Loucy (cell line): ENCODE results near the gene TPSB2.
"Not testable (repeated sequence)": the region's sequence is repeated elsewhere in the genome, so short reads cannot be mapped to it uniquely, and the experiment has no call there.

Source experiments
- H2AFZ ChIP-seq: fragments of 200-600 bp; sonication (generic); 2 replicates; pipeline ENCODE4 v1.6.0; 2016; ENCODE audit warnings: antibody characterized with exemption, mild to moderate bottlenecking, low read length, moderate library complexity
- H3F3A ChIP-seq: fragments of 200-600 bp; 2 replicates; pipeline ENCODE4 v1.6.0; 2016; ENCODE audit warnings: antibody characterized with exemption, low read depth, mild to moderate bottlenecking
- H3K27me3 ChIP-seq: fragments of 200-600 bp; sonication (generic); 2 replicates; pipeline ENCODE4 v1.6.1; 2014; ENCODE audit warnings: low read length, mild to moderate bottlenecking; ENCODE audit not compliant: insufficient read depth, poor library complexity, severe bottlenecking
- H3K36me3 ChIP-seq: fragments of 200-600 bp; sonication (generic); 2 replicates; pipeline ENCODE4 v1.6.1; 2016; ENCODE audit warnings: low read length; ENCODE audit not compliant: insufficient read depth
- H3K4me1 ChIP-seq: fragments of 200-600 bp; sonication (generic); 2 replicates; pipeline ENCODE4 v1.5.1; 2014; ENCODE audit warnings: low read length, mild to moderate bottlenecking; ENCODE audit not compliant: insufficient read depth, poor library complexity, severe bottlenecking
- H3K4me2 ChIP-seq: fragments of 200-600 bp; sonication (generic); 2 replicates; pipeline ENCODE4 v1.6.0; 2014; ENCODE audit warnings: antibody characterized with exemption, low read length, low read depth, mild to moderate bottlenecking; ENCODE audit not compliant: poor library complexity, severe bottlenecking
- H3K4me3 ChIP-seq: fragments of 200-600 bp; sonication (generic); 2 replicates; pipeline ENCODE4 v1.5.1; 2014; ENCODE audit warnings: low read length, mild to moderate bottlenecking, mixed read lengths; ENCODE audit not compliant: poor library complexity, severe bottlenecking
- H3K79me2 ChIP-seq: fragments of 200-600 bp; sonication (generic); 2 replicates; pipeline ENCODE4 v1.6.1; 2014; ENCODE audit warnings: low read length; ENCODE audit not compliant: insufficient read depth
- H3K9ac ChIP-seq: fragments of 200-600 bp; sonication (generic); 2 replicates; pipeline ENCODE4 v1.6.0; 2014; ENCODE audit warnings: mild to moderate bottlenecking, low read depth, low read length, moderate library complexity; ENCODE audit not compliant: poor library complexity, severe bottlenecking
- H3K9me2 ChIP-seq: fragments of 200-600 bp; sonication (generic); replicated peaks from 2 replicates; pipeline ENCODE4 v1.6.1; 2016; ENCODE audit warnings: low read depth, low read length, mixed read lengths
- H3K9me3 ChIP-seq: fragments of 200-600 bp; sonication (generic); 2 replicates; pipeline ENCODE4 v1.6.1; 2014; ENCODE audit warnings: mild to moderate bottlenecking, antibody characterized with exemption, low read length, low read depth; ENCODE audit not compliant: insufficient read depth
- H4K20me1 ChIP-seq: fragments of 200-600 bp; sonication (generic); 2 replicates; pipeline ENCODE4 v1.6.0; 2014; ENCODE audit warnings: antibody characterized with exemption, low read length, mild to moderate bottlenecking; ENCODE audit not compliant: insufficient read depth, poor library complexity, severe bottlenecking

The TPSB2 gene

GRCh38 chr16:1231301-1231700, 1.3 kb upstream of the TPSB2 start:
- not testable (repeated sequence) for H4K20me1 ChIP-seq, H2AFZ ChIP-seq, H3K4me1 ChIP-seq, H3K9ac ChIP-seq, H3K27me3 ChIP-seq, H3K4me2 ChIP-seq, H3K36me3 ChIP-seq, H3K9me3 ChIP-seq, H3K4me3 ChIP-seq, H3K79me2 ChIP-seq, H3K9me2 ChIP-seq, H3F3A ChIP-seq

GRCh38 chr16:1230471-1231212, 658 bp upstream of the TPSB2 start:
- not testable (repeated sequence) for H3K9me3 ChIP-seq, H3K79me2 ChIP-seq, H3K36me3 ChIP-seq, H3F3A ChIP-seq, H3K27me3 ChIP-seq, H3K9me2 ChIP-seq, H4K20me1 ChIP-seq, H3K9ac ChIP-seq, H3K4me2 ChIP-seq, H2AFZ ChIP-seq, H3K4me1 ChIP-seq, H3K4me3 ChIP-seq

GRCh38 chr16:1229476-1229875, 508 bp downstream of the TPSB2 start:
- not testable (repeated sequence) for H2AFZ ChIP-seq, H3K4me3 ChIP-seq, H3K9ac ChIP-seq, H3F3A ChIP-seq, H3K4me1 ChIP-seq, H3K4me2 ChIP-seq, H3K27me3 ChIP-seq, H4K20me1 ChIP-seq, H3K36me3 ChIP-seq, H3K79me2 ChIP-seq, H3K9me3 ChIP-seq, H3K9me2 ChIP-seq

- H3F3A ChIP-seq, H3K4me3 ChIP-seq, H3K4me1 ChIP-seq, H2AFZ ChIP-seq, H3K9me3 ChIP-seq, H3K36me3 ChIP-seq, H3K9me2 ChIP-seq, H3K79me2 ChIP-seq, H3K4me2 ChIP-seq, H4K20me1 ChIP-seq, H3K9ac ChIP-seq, H3K27me3 ChIP-seq: not testable (repeated sequence)
Observed at GRCh38 chr16:1228227-1228626, 1.8 kb downstream of the TPSB2 start.

GRCh38 chr16:1226692-1227091, 3.3 kb downstream of the TPSB2 start:
- H2AFZ ChIP-seq, H3K4me3 ChIP-seq, H3K9me2 ChIP-seq, H3K27me3 ChIP-seq, H3K9ac ChIP-seq, H4K20me1 ChIP-seq, H3K79me2 ChIP-seq, H3K36me3 ChIP-seq, H3F3A ChIP-seq, H3K9me3 ChIP-seq, H3K4me2 ChIP-seq, H3K4me1 ChIP-seq: not testable (repeated sequence)

- not testable (repeated sequence) for H3K79me2 ChIP-seq, H3K9me2 ChIP-seq
Observed at GRCh38 chr16:1225728-1226311, 4.2 kb downstream of the TPSB2 start.

More at GRCh38 chr16:1225728-1226311, 4.2 kb downstream of the TPSB2 start:
- not testable (repeated sequence) for H3K4me3 ChIP-seq, H3F3A ChIP-seq, H3K27me3 ChIP-seq, H3K9me3 ChIP-seq, H2AFZ ChIP-seq, H3K9ac ChIP-seq, H3K36me3 ChIP-seq, H3K4me2 ChIP-seq, H4K20me1 ChIP-seq, H3K4me1 ChIP-seq
